Measurements from ENCODE around the gene RNF7. TPM values are rescaled to one million over a fixed set of nuclear protein-coding genes. Genes with fewer than 3 reads are reported as not detected.

RNF7 gene
- total RNA-seq, 1 donor from 2014 or later: 103 TPM

- no peak overlapping the region for H3K27ac Mint-ChIP-seq (ENCODE audit: unreplicated experiment)
- no peaks in the 10 kb centered on the region for H3K9me3 Mint-ChIP-seq
- H3K36me3 Mint-ChIP-seq (ENCODE audit: low read depth): no peaks in the 10 kb centered on the region
- peaks cover 4% of the 10 kb centered on the region for H3K4me1 Mint-ChIP-seq
- H3K27me3 Mint-ChIP-seq (ENCODE audit: low read depth): no peaks in the 10 kb centered on the region
- no peak overlapping the region for H3K4me3 Mint-ChIP-seq
- TF ChIP-seq, protein P1, sequence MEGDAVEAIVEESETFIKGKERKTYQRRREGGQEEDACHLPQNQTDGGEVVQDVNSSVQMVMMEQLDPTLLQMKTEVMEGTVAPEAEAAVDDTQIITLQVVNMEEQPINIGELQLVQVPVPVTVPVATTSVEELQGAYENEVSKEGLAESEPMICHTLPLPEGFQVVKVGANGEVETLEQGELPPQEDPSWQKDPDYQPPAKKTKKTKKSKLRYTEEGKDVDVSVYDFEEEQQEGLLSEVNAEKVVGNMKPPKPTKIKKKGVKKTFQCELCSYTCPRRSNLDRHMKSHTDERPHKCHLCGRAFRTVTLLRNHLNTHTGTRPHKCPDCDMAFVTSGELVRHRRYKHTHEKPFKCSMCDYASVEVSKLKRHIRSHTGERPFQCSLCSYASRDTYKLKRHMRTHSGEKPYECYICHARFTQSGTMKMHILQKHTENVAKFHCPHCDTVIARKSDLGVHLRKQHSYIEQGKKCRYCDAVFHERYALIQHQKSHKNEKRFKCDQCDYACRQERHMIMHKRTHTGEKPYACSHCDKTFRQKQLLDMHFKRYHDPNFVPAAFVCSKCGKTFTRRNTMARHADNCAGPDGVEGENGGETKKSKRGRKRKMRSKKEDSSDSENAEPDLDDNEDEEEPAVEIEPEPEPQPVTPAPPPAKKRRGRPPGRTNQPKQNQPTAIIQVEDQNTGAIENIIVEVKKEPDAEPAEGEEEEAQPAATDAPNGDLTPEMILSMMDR (conservative IDR thresholded peaks at IDR 0.05): no peak
- no peak for DNase-seq (ENCODE audit: low read depth, low spot score)
These were observed 30.3 kb upstream of the RNF7 start for GRCh38 chr3:141707741-141708203.

- H3K4me3 Mint-ChIP-seq: no peak overlapping the region
- H3K4me1 Mint-ChIP-seq: peaks cover 4% of the 10 kb centered on the region
- TF ChIP-seq, protein P1 (conservative IDR thresholded peaks at IDR 0.05): no peak
- H3K36me3 Mint-ChIP-seq (ENCODE audit: low read depth): no peaks in the 10 kb centered on the region
- DNase-seq (ENCODE audit: low read depth, low spot score): no peak
- H3K9me3 Mint-ChIP-seq: no peaks in the 10 kb centered on the region
- no peak overlapping the region for H3K27ac Mint-ChIP-seq (ENCODE audit: unreplicated experiment)
- no peaks in the 10 kb centered on the region for H3K27me3 Mint-ChIP-seq (ENCODE audit: low read depth)
These were observed 29.7 kb upstream of the RNF7 start for GRCh38 chr3:141708367-141708766.

GRCh38 chr3:141709126-141709770 is 28.9 kb upstream of the RNF7 start:
- DNase-seq (ENCODE audit: low read depth, low spot score): no peak

GRCh38 chr3:141710121-141710520 is 28.0 kb upstream of the RNF7 start:
- TF ChIP-seq, protein P1 (conservative IDR thresholded peaks at IDR 0.05): no peak
- H3K9me3 Mint-ChIP-seq: no peaks in the 10 kb centered on the region
- no peak overlapping the region for H3K27ac Mint-ChIP-seq (ENCODE audit: unreplicated experiment)
- H3K4me3 Mint-ChIP-seq: no peak overlapping the region
- no peaks in the 10 kb centered on the region for H3K27me3 Mint-ChIP-seq (ENCODE audit: low read depth)
- H3K36me3 Mint-ChIP-seq (ENCODE audit: low read depth): no peaks in the 10 kb centered on the region
- peaks cover 4% of the 10 kb centered on the region for H3K4me1 Mint-ChIP-seq
- DNase-seq (ENCODE audit: low read depth, low spot score): no peak

More at GRCh38 chr3:141709126-141709770, 28.9 kb upstream of the RNF7 start:
- TF ChIP-seq, protein P1 (conservative IDR thresholded peaks at IDR 0.05): no peak
- H3K36me3 Mint-ChIP-seq (ENCODE audit: low read depth): no peaks in the 10 kb centered on the region
- H3K27me3 Mint-ChIP-seq (ENCODE audit: low read depth): no peaks in the 10 kb centered on the region
- H3K4me1 Mint-ChIP-seq: peaks cover 4% of the 10 kb centered on the region
- no peak overlapping the region for H3K4me3 Mint-ChIP-seq
- no peaks in the 10 kb centered on the region for H3K9me3 Mint-ChIP-seq
- no peak overlapping the region for H3K27ac Mint-ChIP-seq (ENCODE audit: unreplicated experiment)

GRCh38 chr3:141710888-141711616 is 27.0 kb upstream of the RNF7 start:
- Mint-ChIP-seq H3K9me3 (no peaks in the 10 kb centered on the region), H3K27me3 (ENCODE audit: low read depth) (no peaks in the 10 kb centered on the region), H3K4me3 (no peak overlapping the region), H3K4me1 (peaks cover 4% of the 10 kb centered on the region), H3K36me3 (ENCODE audit: low read depth) (no peaks in the 10 kb centered on the region), H3K27ac (ENCODE audit: unreplicated experiment) (no peak overlapping the region)
- no peak for DNase-seq (ENCODE audit: low read depth, low spot score)
- TF ChIP-seq, protein P1 (conservative IDR thresholded peaks at IDR 0.05): no peak

Data from neural crest cell (in vitro differentiated cells).